IMR-90 (cell line): ENCODE data around the gene PPIH. TPM values are rescaled to one million over a fixed set of nuclear protein-coding genes. Genes with fewer than 3 reads are reported as not detected.

ENCODE experiments used
- ATAC-seq: fragments of 200-7000 bp; cut with Tn5 transposase; 2 replicates; pipeline ENCODE4 v1.9.1; 2020; ENCODE audit warnings: low read depth, mild to moderate bottlenecking, moderate library complexity
- BruUV-seq: library from RNA; stranded (reverse); fragments of 400-500 nt; replicated peaks from 2 replicates; lab custom pipeline; 2021; lab: Mats Ljungman, UMichigan
- CTCF ChIA-PET: fragments of 300-600 bp; formaldehyde crosslinking; extraction: SDS; loops from one replicate; lab custom pipeline; 2021; ENCODE audit warnings: antibody characterized with exemption; lab: Yijun Ruan, JAX
- POLR2A ChIA-PET: fragments of 300-600 bp; sonication (Branson Sonifier 250); formaldehyde crosslinking; loops from one replicate; lab custom pipeline; 2022; ENCODE audit warnings: antibody characterized with exemption; ENCODE audit not compliant: unreplicated experiment; lab: Charles Lee
- DNase-seq: peaks from one replicate; pipeline ENCODE4 v3.0.0; 2013
- H2AFZ ChIP-seq: replicated peaks from 2 replicates; pipeline ENCODE3; 2013; ENCODE audit warnings: low read length, mild to moderate bottlenecking; ENCODE audit not compliant: poor library complexity
- H2AK5ac ChIP-seq: 2 replicates; pipeline ENCODE4 v1.6.1; 2013; ENCODE audit warnings: low read depth, low read length, inconsistent platforms
- H2AK9ac ChIP-seq: replicated peaks from 2 replicates; pipeline ENCODE3; 2013; ENCODE audit warnings: mild to moderate bottlenecking, low read depth, low read length, moderate library complexity; ENCODE audit not compliant: poor library complexity
- H2BK120ac ChIP-seq: 2 replicates; pipeline ENCODE4 v1.6.1; 2013; ENCODE audit warnings: low read depth, low read length, inconsistent platforms
- H2BK15ac ChIP-seq: 3 replicates; pipeline ENCODE4 v1.6.1; 2013; ENCODE audit warnings: low read depth, low read length, inconsistent platforms
- H2BK20ac ChIP-seq: 2 replicates; pipeline ENCODE4 v1.6.1; 2013; ENCODE audit warnings: low read depth, mild to moderate bottlenecking, inconsistent platforms, low read length, moderate library complexity
- H2BK5ac ChIP-seq: 2 replicates; pipeline ENCODE4 v1.6.1; 2013; ENCODE audit warnings: mild to moderate bottlenecking, low read depth, low read length, inconsistent platforms; ENCODE audit not compliant: poor library complexity, severe bottlenecking
- H3K14ac ChIP-seq: replicated peaks from 2 replicates; pipeline ENCODE4 v1.6.1; 2013; ENCODE audit warnings: low read depth, low read length, inconsistent platforms
- H3K18ac ChIP-seq: 2 replicates; pipeline ENCODE4 v1.6.1; 2013; ENCODE audit warnings: low read depth, low read length, control low read depth
- H3K23ac ChIP-seq: 2 replicates; pipeline ENCODE4 v1.6.1; 2013; ENCODE audit warnings: low read depth, low read length, inconsistent platforms
- H3K27ac ChIP-seq: 2 replicates; pipeline ENCODE4 v1.5.1; 2013; ENCODE audit warnings: mild to moderate bottlenecking, control low read depth, low read length; ENCODE audit not compliant: insufficient read depth
- H3K27me3 ChIP-seq: 2 replicates; pipeline ENCODE4 v1.6.1; 2013; ENCODE audit warnings: low read length; ENCODE audit not compliant: control insufficient read depth, insufficient read depth
- H3K36me3 ChIP-seq: 2 replicates; pipeline ENCODE4 v1.6.1; 2013; ENCODE audit warnings: low read length, mixed read lengths; ENCODE audit not compliant: control insufficient read depth, insufficient read depth
- H3K4ac ChIP-seq: 2 replicates; pipeline ENCODE4 v1.6.1; 2013; ENCODE audit warnings: low read depth, low read length, inconsistent platforms
- H3K4me1 ChIP-seq: 2 replicates; pipeline ENCODE4 v1.6.1; 2013; ENCODE audit warnings: low read length, mixed read lengths; ENCODE audit not compliant: control insufficient read depth, insufficient read depth
- H3K4me2 ChIP-seq: 2 replicates; pipeline ENCODE4 v1.6.1; 2013; ENCODE audit warnings: low read depth, mild to moderate bottlenecking, control low read depth, low read length, moderate library complexity
- H3K4me3 ChIP-seq: 2 replicates; pipeline ENCODE4 v1.5.1; 2013; ENCODE audit warnings: low read depth, mild to moderate bottlenecking, control low read depth, low read length, moderate library complexity; ENCODE audit not compliant: insufficient read depth
- H3K56ac ChIP-seq: 2 replicates; pipeline ENCODE4 v1.6.1; 2013; ENCODE audit warnings: low read length, inconsistent platforms; ENCODE audit not compliant: insufficient read depth; ENCODE audit errors: extremely low read depth
- H3K79me1 ChIP-seq, 2 experiments: 2 replicates each; pipeline ENCODE4 v1.6.1; 2013; ENCODE audit warnings: low read length in 2 of 2, inconsistent platforms in 1 of 2, low read depth in 1 of 2
- H3K9ac ChIP-seq: 2 replicates; pipeline ENCODE4 v1.6.1; 2013; ENCODE audit warnings: low read depth, low read length, control low read depth
- H3K9me1 ChIP-seq: 2 replicates; pipeline ENCODE4 v1.6.1; 2013; ENCODE audit warnings: low read length, inconsistent platforms; ENCODE audit not compliant: insufficient read depth
- H3K9me3 ChIP-seq: 2 replicates; pipeline ENCODE4 v1.6.1; 2013; ENCODE audit warnings: low read length; ENCODE audit not compliant: control insufficient read depth, insufficient read depth
- H4K20me1 ChIP-seq: 2 replicates; pipeline ENCODE4 v1.6.1; 2013; ENCODE audit warnings: low read length, inconsistent platforms; ENCODE audit not compliant: insufficient read depth
- H4K5ac ChIP-seq: 2 replicates; pipeline ENCODE4 v1.6.1; 2013; ENCODE audit warnings: mild to moderate bottlenecking, low read depth, low read length, control low read depth
- H4K8ac ChIP-seq, 2 experiments: 2 replicates each; pipeline ENCODE4 v1.6.1; 2013; ENCODE audit warnings: low read depth in 2 of 2, low read length in 2 of 2, control low read depth in 1 of 2, inconsistent platforms in 1 of 2
- H4K91ac ChIP-seq: 2 replicates; pipeline ENCODE4 v1.6.1; 2013; ENCODE audit warnings: low read depth, low read length, inconsistent platforms; ENCODE audit not compliant: insufficient read depth
- BHLHE40 ChIP-seq: fragments of 150-350 bp; IDR thresholded peaks from 2 replicates; pipeline ENCODE4 v1.6.1; 2016; ENCODE audit warnings: mild to moderate bottlenecking, low read depth, low read length
- CEBPB ChIP-seq: IDR thresholded peaks from 2 replicates; pipeline ENCODE4 v1.6.1; 2012; ENCODE audit warnings: low read depth, low read length, improper control_type of control experiment
- CHD1 ChIP-seq: IDR thresholded peaks from 2 replicates; pipeline ENCODE4 v1.6.1; 2012; ENCODE audit warnings: low read depth, low read length, improper control_type of control experiment
- CTCF ChIP-seq: conservative IDR thresholded peaks from 2 replicates; pipeline ENCODE4 v1.5.1; 2012; ENCODE audit warnings: mild to moderate bottlenecking, low read depth, low read length, improper control_type of control experiment
- ELK1 ChIP-seq: fragments of 150-350 bp; IDR thresholded peaks from 2 replicates; pipeline ENCODE4 v1.6.1; 2016; ENCODE audit warnings: low read depth, mild to moderate bottlenecking, low read length, moderate library complexity, borderline replicate concordance
- FOS ChIP-seq: fragments of 150-350 bp; IDR thresholded peaks from 2 replicates; pipeline ENCODE4 v1.6.1; 2016; ENCODE audit warnings: low read depth, low read length
- MAFK ChIP-seq: IDR thresholded peaks from 2 replicates; pipeline ENCODE4 v1.6.1; 2012; ENCODE audit warnings: low read depth, low read length, improper control_type of control experiment
- MAZ ChIP-seq: IDR thresholded peaks from 2 replicates; pipeline ENCODE4 v1.6.1; 2012; ENCODE audit warnings: low read depth, mild to moderate bottlenecking, low read length, improper control_type of control experiment, moderate library complexity, borderline replicate concordance
- MXI1 ChIP-seq: IDR thresholded peaks from 2 replicates; pipeline ENCODE4 v1.6.1; 2012; ENCODE audit warnings: low read depth, mild to moderate bottlenecking, low read length, moderate library complexity, borderline replicate concordance
- NFE2L2 ChIP-seq: fragments of 150-350 bp; IDR thresholded peaks from 2 replicates; pipeline ENCODE4 v1.6.1; 2016; ENCODE audit warnings: low read depth, mild to moderate bottlenecking, low read length
- POLR2A ChIP-seq: IDR thresholded peaks from 2 replicates; pipeline ENCODE4 v1.6.1; 2012; ENCODE audit warnings: mild to moderate bottlenecking, low read depth, low read length
- RAD21 ChIP-seq: IDR thresholded peaks from 2 replicates; pipeline ENCODE4 v1.6.1; 2012; ENCODE audit warnings: low read length, improper control_type of control experiment
- RCOR1 ChIP-seq: IDR thresholded peaks from 2 replicates; pipeline ENCODE4 v1.6.1; 2012; ENCODE audit warnings: mild to moderate bottlenecking, low read length, improper control_type of control experiment; ENCODE audit not compliant: insufficient replicate concordance
- RFX5 ChIP-seq: IDR thresholded peaks from 2 replicates; pipeline ENCODE4 v1.8.0; 2012; ENCODE audit warnings: low read depth, mild to moderate bottlenecking, low read length, moderate library complexity
- SMC3 ChIP-seq: fragments of 150-350 bp; IDR thresholded peaks from 2 replicates; pipeline ENCODE4 v1.6.1; 2016; ENCODE audit warnings: low read depth, mild to moderate bottlenecking, antibody characterized with exemption, low read length, moderate library complexity
- USF2 ChIP-seq: fragments of 150-350 bp; IDR thresholded peaks from 2 replicates; pipeline ENCODE4 v1.6.1; 2017; ENCODE audit warnings: mild to moderate bottlenecking, antibody characterized with exemption, low read length, low read depth
- WGBS, 2 experiments: methylation state at CpG; one replicate each; pipeline versions ENCODE4 v1.1.5 to v1.1.7; 2013; ENCODE audit warnings: missing lambda C conversion rate in 2 of 2; ENCODE audit not compliant: insufficient read length in 1 of 2; ENCODE audit errors: extremely low coverage in 2 of 2; 5-methylcytosine and 5-hydroxymethylcytosine counted together
- dilution Hi-C: fragments of 300-500 bp; cut with HindIII; formaldehyde crosslinking; loops from one replicate; pipeline ENCODE4 v1.14.3; 2018; ENCODE audit warnings: low sequenced_read_pairs; ENCODE audit not compliant: unreplicated experiment
- in situ Hi-C: fragments of 300-500 bp; cut with MboI; formaldehyde crosslinking; loops from 3 replicates; pipeline ENCODE4 v1.14.3; 2019; ENCODE audit warnings: low sequenced_read_pairs, inconsistent platforms, mixed read lengths
- intact Hi-C: fragments of 100-400 bp; cut with micrococcal nuclease; formaldehyde crosslinking; loops from 2 replicates; pipeline ENCODE4 v1.10.0; 2022
- polyA plus RNA-seq, 3 experiments: library from polyadenylated mRNA; depleted of rRNA; stranded (reverse); fragments of >200 nt; gene quantifications; 2 replicates each; pipeline ENCODE4 v1.2.3, GENCODE V29; 2012; ENCODE audit warnings: low replicate concordance in 1 of 3
- total RNA-seq: library from RNA; depleted of rRNA; stranded (reverse); fragments of >200 nt; gene quantifications from 2 replicates; pipeline ENCODE4 v1.2.3, GENCODE V29; 2012

PPIH gene
- total and polyA plus RNA-seq, 2 of the 4 experiments (the other 2 are of a cell fraction): 22.4 to 52.1 TPM

- Histone ChIP-seq H2BK20ac (no peak overlapping the region), H3K4ac (no peak overlapping the region), H2BK120ac (no peak overlapping the region), H3K56ac (no peak overlapping the region), H3K14ac (no peak overlapping the region), H4K8ac (no peak overlapping the region), H2BK5ac (no peak overlapping the region), H3K9me3 (no peaks in the 10 kb centered on the region), H2AK5ac (no peak overlapping the region), H4K20me1 (no peaks in the 10 kb centered on the region), H3K9me1 (no peaks in the 10 kb centered on the region), H3K36me3 (no peaks in the 10 kb centered on the region), H3K4me1 (no peaks in the 10 kb centered on the region), H2AFZ (no peak overlapping the region), H3K27me3 (no peaks in the 10 kb centered on the region), H4K5ac (no peak overlapping the region), H2AK9ac (no peak overlapping the region), H3K23ac (no peak overlapping the region), H3K4me3 (no peak overlapping the region), H3K18ac (no peak overlapping the region), H3K9ac (no peak overlapping the region), H3K4me2 (no peak overlapping the region), H3K79me1 (peaks cover 3 to 4% of the 10 kb centered on the region in 2 experiments; a peak in 1 of 4 replicates), H3K27ac (no peak overlapping the region), H2BK15ac (no peak overlapping the region), H4K91ac (no peak overlapping the region)
- no peak for ATAC-seq
- no peak for TF ChIP-seq NFE2L2
- no peak for TF ChIP-seq CTCF
- TF ChIP-seq SMC3: no peak
- no peak for TF ChIP-seq MAFK
- no peak for TF ChIP-seq FOS
- no peak for TF ChIP-seq RCOR1
- no peak for TF ChIP-seq ELK1
- no peak for TF ChIP-seq RAD21
- no peak for TF ChIP-seq BHLHE40
- TF ChIP-seq RFX5: no peak
- no peak for TF ChIP-seq CHD1
- no peak for TF ChIP-seq POLR2A
- TF ChIP-seq MAZ: no peak
- TF ChIP-seq MXI1: no peak
- no peak for TF ChIP-seq USF2
- TF ChIP-seq CEBPB: no peak
- intact Hi-C loops (no loop called here), in situ Hi-C loops (no loop called here), dilution Hi-C loops (no loop called here)
- BruUV-seq: no TSS peak
- DNase-seq: no peak
- no CpG with 5 or more reads among the region's 3 CpGs for WGBS, 2 experiments
- CTCF ChIA-PET: interaction anchor here (0.6 kb wide), 1 partner anchor 21 kb away, joined by 3 read pairs; no protein-coding TSS in a partner anchor
- POLR2A ChIA-PET: interaction anchor here (0.6 kb wide), 3 partner anchors 16 to 40 kb away, joined by 3 to 12 read pairs (median 5); no protein-coding TSS in a partner anchor
Measured at GRCh38 chr1:42721926-42722325, 63.7 kb downstream of the PPIH start.
